Hepatic stellate cell (primary cell): Measurements from ENCODE around the gene NAPA.
A peak's percentile ranks its signal among the peaks of the same experiment; 100 is the strongest.

Experiments
- DNase-seq: peaks from one replicate; pipeline ENCODE4 v3.0.0; 2011; ENCODE audit warnings: low spot score

NAPA gene

DNA sequence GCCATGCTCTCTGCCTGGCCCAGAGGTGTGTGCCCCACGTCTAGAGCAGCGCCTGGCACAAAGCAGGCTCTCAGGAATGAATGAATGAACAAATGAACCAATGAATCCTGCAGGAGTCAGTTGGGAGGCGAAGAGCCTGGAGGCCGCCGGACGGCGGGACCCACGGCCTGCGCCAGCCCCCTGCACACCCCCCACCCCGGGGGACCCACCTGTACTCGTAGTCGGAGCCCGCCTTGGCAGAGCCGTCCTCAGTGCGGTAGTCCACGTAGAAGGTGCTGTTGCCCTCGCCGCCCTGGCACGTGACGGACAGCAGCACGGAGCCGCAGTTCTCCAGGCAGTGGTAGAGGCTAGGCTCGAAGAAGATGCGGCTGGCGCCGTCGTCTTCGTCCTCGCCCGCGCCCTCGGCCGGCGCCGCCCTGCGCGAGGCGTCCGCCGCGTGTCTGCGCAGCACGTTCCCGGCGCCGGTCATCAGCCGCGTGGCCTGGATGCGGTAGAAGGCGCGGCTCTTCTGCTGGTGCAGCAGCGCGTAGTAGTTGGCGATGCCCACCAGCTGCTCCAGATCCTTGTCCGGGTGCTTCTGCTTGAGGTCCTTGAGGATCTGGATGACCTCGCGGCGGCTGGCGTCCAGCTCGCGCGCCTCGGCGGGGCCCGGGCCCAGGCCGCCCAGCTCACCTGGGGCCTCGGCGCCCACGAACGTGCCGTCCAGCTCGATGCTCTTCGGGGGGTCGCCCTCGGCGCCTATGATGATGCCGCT is 58.0 kb downstream of the NAPA start:
- DNase-seq, result no peak

DNA sequence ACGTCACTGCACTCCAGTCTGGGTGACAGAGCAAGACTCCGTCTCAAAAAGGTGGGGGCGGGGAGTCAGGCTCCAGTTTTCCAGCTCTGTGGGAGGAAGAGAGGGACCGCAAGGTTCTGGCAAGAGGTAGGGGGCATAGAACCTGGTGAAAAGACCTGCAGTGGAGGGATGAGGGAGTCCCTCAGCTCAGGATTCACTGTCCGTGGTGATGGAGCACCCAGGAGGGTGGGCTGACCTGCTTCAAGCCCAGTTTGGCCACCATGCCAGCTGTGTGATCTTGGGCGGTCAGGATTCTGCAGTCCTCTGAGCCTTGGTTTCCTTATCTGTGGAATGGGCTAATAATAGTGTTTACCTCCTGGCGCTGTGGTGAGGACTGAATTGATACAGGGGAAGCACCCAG is 64.4 kb downstream of the NAPA start:
- no peak for DNase-seq

DNA sequence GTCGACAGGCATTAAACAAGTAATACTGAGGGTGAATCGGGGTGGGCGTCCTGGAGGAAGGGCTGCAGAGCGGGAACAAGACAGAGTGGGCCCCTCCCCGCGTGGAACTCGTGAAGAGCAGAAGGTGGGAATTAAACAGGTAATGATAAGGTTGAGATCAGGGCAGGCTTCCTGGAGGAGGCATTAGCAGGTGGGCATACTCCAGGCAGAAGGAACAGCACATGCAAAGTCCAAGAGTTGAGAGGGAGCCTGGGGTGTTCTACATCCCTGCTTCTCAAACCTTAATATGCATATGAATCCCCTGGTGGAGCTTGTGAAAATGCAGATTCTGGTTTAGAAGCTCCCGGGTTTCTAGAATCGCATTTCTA is 66.5 kb downstream of the NAPA start:
- DNase-seq, result no peak

DNA sequence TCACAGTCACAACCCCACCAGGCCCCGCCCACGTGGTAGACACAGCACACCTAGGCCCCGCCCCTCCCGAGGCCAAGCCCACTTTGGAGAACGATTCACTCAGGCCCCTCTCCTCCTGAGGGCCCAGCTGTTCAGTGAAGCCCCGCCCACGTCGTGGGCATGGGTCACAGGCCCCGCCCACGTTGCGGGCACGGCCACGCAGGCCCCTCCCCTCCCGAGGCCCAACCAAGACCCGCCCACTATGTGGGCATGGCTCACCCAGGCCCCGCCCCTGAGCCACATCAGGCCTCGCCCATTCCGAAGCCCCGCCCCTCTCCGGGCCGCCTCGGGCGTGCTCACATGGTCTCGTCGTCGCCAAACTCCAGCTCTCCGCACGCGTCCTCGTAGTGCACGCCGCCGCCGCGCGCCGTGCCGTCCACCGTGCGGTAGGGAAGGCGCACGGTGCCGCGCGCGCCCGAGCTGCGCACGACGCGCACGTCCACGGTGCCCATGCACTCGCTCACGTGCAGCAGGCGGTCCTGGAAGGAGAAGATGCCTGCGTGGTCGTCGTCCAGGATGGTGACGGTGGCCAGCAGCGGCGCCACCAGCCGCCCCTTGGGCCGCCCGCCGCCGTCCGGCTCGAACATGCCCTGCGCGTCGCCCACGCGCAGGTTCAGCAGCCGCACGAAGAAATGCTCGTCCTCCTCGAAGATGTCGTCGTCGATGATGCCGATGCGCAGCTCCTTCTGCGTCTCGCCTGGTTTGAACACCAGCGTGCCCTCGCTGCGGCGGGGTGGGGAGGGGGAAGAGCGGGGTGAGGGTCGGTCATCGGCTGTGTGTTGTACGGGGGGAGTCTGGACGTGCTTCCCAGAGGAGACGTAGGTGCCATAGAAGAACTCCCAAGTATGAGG is 67.1 kb downstream of the NAPA start:
- DNase-seq, result peak; percentile 59

DNA sequence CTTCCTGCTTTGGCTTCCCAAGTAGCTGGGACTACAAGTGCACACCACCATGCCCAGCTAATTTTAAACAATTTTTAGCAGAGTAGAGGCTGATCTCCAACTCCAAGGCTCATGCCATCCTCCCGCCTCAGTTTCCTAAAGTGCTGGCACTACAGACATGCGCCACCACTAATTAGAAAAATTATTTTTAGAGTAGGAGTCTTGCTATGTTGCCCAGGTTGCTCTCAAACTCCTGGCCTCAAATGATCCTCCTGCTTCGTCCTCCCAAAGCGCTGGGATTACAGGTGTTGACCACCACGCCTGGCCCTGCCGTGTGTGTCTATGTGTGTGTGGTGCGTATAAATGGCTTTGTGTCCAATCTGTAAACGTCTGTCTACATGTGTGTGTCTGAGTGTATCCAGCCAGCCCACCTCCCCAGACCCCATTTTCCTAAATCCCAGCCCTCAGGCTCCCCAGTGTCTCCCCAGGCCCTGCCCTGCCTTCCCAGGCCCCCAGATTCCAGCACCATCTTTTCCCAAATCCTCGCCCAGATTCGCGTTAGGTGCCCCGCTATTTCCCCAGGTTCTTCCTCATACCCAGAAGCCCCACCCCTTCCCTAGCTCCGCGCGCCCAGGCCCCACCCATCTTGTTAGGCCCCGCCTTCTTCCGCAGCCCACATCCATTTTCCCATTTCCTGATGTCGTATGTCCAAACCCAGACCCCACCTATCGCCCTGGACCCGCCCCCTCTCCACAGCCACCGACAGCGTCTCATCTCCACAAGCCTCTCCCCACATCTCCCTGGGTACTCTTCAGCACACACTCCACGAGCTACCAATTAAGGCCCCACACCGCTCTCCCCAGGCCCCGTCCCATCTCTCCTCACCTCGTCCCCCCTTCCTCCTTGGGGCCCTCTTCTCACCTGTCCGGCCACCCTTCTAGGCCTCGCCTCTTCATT is 68.1 kb downstream of the NAPA start:
- no peak for DNase-seq

DNA sequence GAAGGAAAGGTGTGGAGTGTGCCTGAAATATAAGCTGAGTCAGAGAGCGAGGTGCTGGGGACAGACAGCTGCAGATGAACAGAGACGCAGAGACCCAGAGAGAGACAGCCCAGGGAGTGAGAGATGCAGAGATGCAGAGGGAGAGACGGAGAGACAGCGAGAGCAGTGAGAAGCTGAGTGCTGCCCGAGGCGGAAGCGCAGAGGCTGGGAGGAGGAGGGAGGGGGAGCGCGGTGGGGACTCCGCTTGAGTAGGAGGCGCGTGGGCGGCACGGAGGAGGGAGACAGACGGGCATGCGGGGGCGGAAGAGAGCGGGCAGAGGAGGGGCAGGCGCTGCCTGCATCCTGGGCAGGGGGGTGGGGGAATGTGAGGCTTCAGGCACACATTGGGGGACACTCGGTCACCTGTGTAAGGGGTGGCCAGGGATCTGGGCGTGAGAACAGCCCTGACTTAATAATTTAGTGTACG is 68.9 kb downstream of the NAPA start:
- DNase-seq, result peak; percentile 60

DNA sequence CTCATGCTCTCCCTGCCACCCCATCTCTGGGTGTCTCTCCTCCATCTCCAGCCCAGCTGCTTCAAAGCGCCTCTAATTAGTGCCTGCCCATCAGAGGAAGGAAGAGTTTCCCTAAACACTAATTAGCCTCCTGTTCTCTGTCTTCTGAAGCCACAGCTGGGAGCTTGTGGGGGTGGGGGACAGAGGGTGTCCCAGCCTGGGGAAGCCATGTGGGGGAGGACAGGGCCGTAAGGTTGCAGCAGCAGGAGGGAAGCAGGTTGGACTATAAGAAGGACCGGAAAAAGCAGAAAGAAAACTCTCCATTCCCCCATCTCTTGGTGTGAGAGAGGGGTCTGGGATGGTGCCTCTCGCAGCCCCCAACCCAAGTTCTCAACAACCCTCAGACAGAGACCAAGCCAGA is 69.3 kb downstream of the NAPA start:
- no peak for DNase-seq

DNA sequence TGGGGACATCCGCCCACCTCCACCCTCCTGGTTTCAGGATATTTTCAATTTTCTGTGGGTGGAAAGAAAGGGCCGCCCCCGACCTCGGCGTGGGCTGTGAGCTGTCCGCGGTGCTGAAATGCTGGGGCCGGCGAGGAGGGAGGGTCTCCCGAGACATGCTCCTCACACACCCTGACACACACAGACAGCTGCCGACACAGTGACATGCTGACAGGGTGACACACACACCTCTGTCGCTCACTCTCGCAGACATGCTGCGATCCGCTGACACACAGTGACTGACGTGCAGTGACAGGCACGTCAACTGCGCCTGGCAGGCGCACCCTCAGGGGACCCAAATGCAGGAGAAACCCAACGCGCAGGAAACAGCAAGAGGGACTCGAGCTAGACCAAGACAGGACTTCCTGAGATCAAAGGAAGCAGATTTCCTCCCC is 70.5 kb downstream of the NAPA start:
- no peak for DNase-seq

DNA sequence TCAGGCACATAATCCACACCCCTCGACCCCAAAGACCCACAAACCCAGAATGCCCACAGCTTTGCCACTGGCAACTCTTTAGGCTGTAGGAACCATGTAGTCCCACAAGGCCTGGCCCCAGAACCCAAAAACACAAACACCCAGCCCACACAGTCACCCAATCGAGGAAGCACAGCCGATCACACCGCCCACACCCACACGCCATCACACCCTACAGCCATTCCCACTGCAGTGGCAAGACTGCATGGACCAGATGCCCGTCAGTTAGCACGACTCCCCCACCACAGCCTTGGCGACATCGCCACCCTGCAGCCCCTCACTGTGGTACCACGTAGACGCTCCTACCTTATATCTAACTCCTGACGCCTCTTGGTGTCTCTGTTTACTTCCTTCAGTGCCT is 71.5 kb downstream of the NAPA start:
- DNase-seq, result no peak

DNA sequence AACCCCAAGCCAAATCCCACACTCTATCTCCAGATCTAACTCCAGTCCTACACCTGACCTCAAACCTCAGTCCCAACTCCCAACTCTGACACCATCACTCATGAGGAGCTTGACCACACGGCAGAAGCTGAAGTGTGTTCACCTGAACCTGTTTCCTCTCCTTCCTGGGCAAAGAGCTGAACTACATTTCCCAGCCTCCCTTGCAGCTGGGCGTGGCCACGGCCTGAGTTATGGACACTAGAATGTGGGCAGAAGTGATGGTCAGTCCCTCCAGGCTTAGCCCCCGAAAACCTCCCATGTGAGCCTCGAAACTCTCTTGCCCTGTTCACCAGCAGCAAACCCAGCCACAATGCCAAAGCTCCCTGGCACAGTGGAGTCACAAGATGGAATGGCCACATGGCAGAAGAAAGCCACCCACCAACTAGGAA is 76.1 kb downstream of the NAPA start:
- DNase-seq, result no peak
